Sigmoid colon (tissue), 7 donors: ENCODE data around the gene RIMS1. TPM values are rescaled to one million over a fixed set of nuclear protein-coding genes. Genes with fewer than 3 reads are reported as not detected.

Experiments used
- DNase-seq: peaks from one replicate; pipeline ENCODE4 v3.0.0-alpha.2; 2019
- H3K27ac ChIP-seq, 4 donors: fragments of 200-600 bp; sonication (generic); one replicate each; pipeline ENCODE4 v1.5.1; 2016 to 2019; ENCODE audit warnings: mild to moderate bottlenecking in 1 of 4
- H3K27me3 ChIP-seq, 3 donors: fragments of 200-600 bp; sonication (generic); one replicate each; pipeline ENCODE4 v1.5.1; 2019; ENCODE audit warnings: mild to moderate bottlenecking in 1 of 3
- H3K36me3 ChIP-seq, 4 donors: fragments of 200-600 bp; sonication (generic); one replicate each; pipeline ENCODE4 v1.5.1; 2016 to 2019
- H3K4me1 ChIP-seq, 4 donors: fragments of 200-600 bp; sonication (generic); one replicate each; pipeline ENCODE4 v1.5.1; 2017 to 2019
- H3K4me3 ChIP-seq, 4 donors: fragments of 200-600 bp; sonication (generic); one replicate each; pipeline ENCODE4 v1.5.1; 2017 to 2019; ENCODE audit warnings: mild to moderate bottlenecking in 2 of 4, moderate library complexity in 1 of 4
- H3K9me3 ChIP-seq, 4 donors: fragments of 200-600 bp in 3 of 4; sonication (generic) in 3 of 4; one replicate each; pipeline versions ENCODE4 v1.5.1 to v1.6.1; 2013 to 2019
- CTCF ChIP-seq, 4 experiments: fragments of 450-650 bp in 3 of 4; fragments of 200-600 bp in 1 of 4; IDR thresholded peaks; one replicate each; pipeline ENCODE4 v1.5.1; 2016 to 2019; ENCODE audit warnings: antibody characterized with exemption in 4 of 4, mild to moderate bottlenecking in 3 of 4, moderate library complexity in 2 of 4
- EP300 ChIP-seq, 4 donors: sonication (generic); formaldehyde crosslinking; IDR thresholded peaks; one replicate each; pipeline ENCODE4 v1.6.1; 2017; ENCODE audit warnings: antibody characterized with exemption in 4 of 4
- POLR2A ChIP-seq, 2 donors: fragments of 450-650 bp; IDR thresholded peaks; one replicate each; pipeline ENCODE4 v1.6.1; 2016; ENCODE audit warnings: antibody characterized with exemption in 2 of 2, mild to moderate bottlenecking in 2 of 2, moderate library complexity in 2 of 2
- POLR2AphosphoS5 ChIP-seq, 4 donors: sonication (generic); formaldehyde crosslinking; IDR thresholded peaks; one replicate each; pipeline ENCODE4 v1.6.1; 2017; ENCODE audit warnings: antibody characterized with exemption in 4 of 4
- WGBS, 2 donors: extraction: QIAGEN DNeasy Blood & Tissue Kit; methylation state at CpG; one replicate each; pipeline ENCODE4 v1.1.7; 2013; 5-methylcytosine and 5-hydroxymethylcytosine counted together
- intact Hi-C: fragments of 100-400 bp; cut with DNase I; formaldehyde crosslinking; loops from one replicate; pipeline ENCODE4 v1.15.1; 2023
- polyA plus RNA-seq, 3 donors: library from polyadenylated mRNA; stranded (reverse); fragments of 200-250 nt; gene quantifications; one replicate each; pipeline ENCODE4 v1.2.3, GENCODE V29; 2013
- total RNA-seq, 4 donors: library from RNA; depleted of rRNA; stranded (reverse); fragments of >200 nt; gene quantifications; one replicate each; pipeline ENCODE4 v1.1.0, GENCODE V29; 2016
- donor health status: healthy with polysubstance abuse.
- donor health status: Bipolar disorder and iron deficiency.
- donor health status: healthy.

Gene RIMS1
- total and polyA plus RNA-seq, 7 donors = 0.77 to 7.1 (median 2.3) TPM; not detected in 2

GRCh38 chr6:72282201-72282600 lies 395.9 kb downstream of the RIMS1 start:
- TF ChIP-seq POLR2A (IDR thresholded peaks at IDR 0.05) (no peak), CTCF (IDR thresholded peaks at IDR 0.05) (no peak), POLR2AphosphoS5 (IDR thresholded peaks at IDR 0.05) (no peak), EP300 (IDR thresholded peaks at IDR 0.05) (no peak)
- H3K9me3 ChIP-seq = no peaks in the 10 kb centered on the region
- H3K36me3 ChIP-seq = no peaks in the 10 kb centered on the region
- H3K4me1 ChIP-seq = no peaks in the 10 kb centered on the region
- H3K27me3 ChIP-seq = no peaks in the 10 kb centered on the region
- no peak for DNase-seq
- no peak overlapping the region for H3K27ac ChIP-seq
- intact Hi-C loops = no loop called here
- H3K4me3 ChIP-seq = no peak overlapping the region

DNA sequence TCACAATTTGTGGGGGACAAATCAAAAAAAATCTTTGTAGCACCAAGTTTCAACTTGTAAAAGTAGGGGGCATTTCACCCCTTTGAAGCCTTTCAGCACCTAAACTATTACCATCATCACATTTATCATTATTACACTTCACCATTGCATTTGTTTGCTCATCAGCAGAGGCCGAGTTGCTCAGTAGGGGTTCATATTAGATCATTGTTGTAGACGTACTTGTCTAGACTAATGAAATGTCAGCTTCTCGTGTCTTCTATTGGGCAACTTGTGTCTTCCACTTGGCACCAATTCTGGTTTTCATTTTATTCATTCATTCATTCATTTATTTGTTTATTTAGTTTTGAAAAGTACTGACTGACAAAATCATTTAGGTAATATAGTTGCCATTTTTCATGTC lies 397.2 kb downstream of the RIMS1 start:
- Histone ChIP-seq H3K36me3 (no peaks in the 10 kb centered on the region), H3K4me3 (no peak overlapping the region), H3K27me3 (no peaks in the 10 kb centered on the region), H3K27ac (no peak overlapping the region), H3K4me1 (no peaks in the 10 kb centered on the region), H3K9me3 (no peaks in the 10 kb centered on the region)
- intact Hi-C loops = no loop called here
- WGBS, 2 donors = 74 to 84% methylated on average over 3 of the region's 3 CpGs
- TF ChIP-seq POLR2A (IDR thresholded peaks at IDR 0.05) (no peak), EP300 (IDR thresholded peaks at IDR 0.05) (no peak), CTCF (IDR thresholded peaks at IDR 0.05) (no peak), POLR2AphosphoS5 (IDR thresholded peaks at IDR 0.05) (no peak)
- DNase-seq = no peak

- no peak for DNase-seq
- Histone ChIP-seq H3K27ac (no peak overlapping the region), H3K4me1 (no peaks in the 10 kb centered on the region), H3K9me3 (no peaks in the 10 kb centered on the region), H3K27me3 (no peaks in the 10 kb centered on the region), H3K36me3 (no peaks in the 10 kb centered on the region), H3K4me3 (no peak overlapping the region)
- WGBS, 2 donors = 65 to 68% methylated on average over 1 of the region's 1 CpG
- intact Hi-C loops = no loop called here
- TF ChIP-seq POLR2AphosphoS5 (IDR thresholded peaks at IDR 0.05) (no peak), CTCF (IDR thresholded peaks at IDR 0.05) (no peak), POLR2A (IDR thresholded peaks at IDR 0.05) (no peak), EP300 (IDR thresholded peaks at IDR 0.05) (no peak)
These were observed 400.6 kb downstream of the RIMS1 start for GRCh38 chr6:72286911-72287311.

DNA sequence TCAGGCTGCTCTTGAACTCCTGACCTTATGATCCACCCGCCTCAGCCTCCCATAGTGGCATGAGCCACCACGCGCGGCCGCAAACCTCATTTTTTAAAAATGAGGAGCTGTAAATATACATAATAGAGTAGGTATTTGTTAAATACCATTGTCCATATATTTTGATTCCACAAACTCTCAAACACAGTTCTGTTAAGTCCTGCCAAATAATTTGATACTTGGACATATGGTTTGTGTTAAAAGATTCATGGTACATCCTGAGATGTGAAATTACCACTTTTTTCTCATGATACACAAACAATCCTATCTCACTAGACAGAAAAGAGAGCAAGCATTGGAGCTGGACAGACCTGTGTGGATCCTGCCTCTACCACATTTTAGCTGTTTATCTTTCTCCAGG lies 401.5 kb downstream of the RIMS1 start:
- WGBS, 2 donors = 94 to 95% methylated on average over 5 of the region's 5 CpGs
- intact Hi-C loops = no loop called here

More for the DNA sequence above, 401.5 kb downstream of the RIMS1 start:
- Histone ChIP-seq H3K9me3 (no peaks in the 10 kb centered on the region), H3K27me3 (no peaks in the 10 kb centered on the region), H3K27ac (no peak overlapping the region), H3K4me3 (no peak overlapping the region), H3K4me1 (no peaks in the 10 kb centered on the region), H3K36me3 (no peaks in the 10 kb centered on the region)
- TF ChIP-seq POLR2AphosphoS5 (IDR thresholded peaks at IDR 0.05) = no peak
- no peak for TF ChIP-seq CTCF (IDR thresholded peaks at IDR 0.05)
- no peak for TF ChIP-seq POLR2A (IDR thresholded peaks at IDR 0.05)
- TF ChIP-seq EP300 (IDR thresholded peaks at IDR 0.05) = no peak
- DNase-seq = no peak
